SIG-M5 treated with dmso at 0.1 percent for 504 hours (cell line): Measurements from ENCODE around the gene CCDC160.
"Not testable (repeated sequence)": the region's sequence is repeated elsewhere in the genome, so short reads cannot be mapped to it uniquely, and the experiment has no call there.

Experiments used
- DNase-seq: peaks from one replicate; lab custom pipeline; 2025; ENCODE audit not compliant: unreplicated experiment; lab: John Stamatoyannopoulos, UW

The CCDC160 gene

DNA sequence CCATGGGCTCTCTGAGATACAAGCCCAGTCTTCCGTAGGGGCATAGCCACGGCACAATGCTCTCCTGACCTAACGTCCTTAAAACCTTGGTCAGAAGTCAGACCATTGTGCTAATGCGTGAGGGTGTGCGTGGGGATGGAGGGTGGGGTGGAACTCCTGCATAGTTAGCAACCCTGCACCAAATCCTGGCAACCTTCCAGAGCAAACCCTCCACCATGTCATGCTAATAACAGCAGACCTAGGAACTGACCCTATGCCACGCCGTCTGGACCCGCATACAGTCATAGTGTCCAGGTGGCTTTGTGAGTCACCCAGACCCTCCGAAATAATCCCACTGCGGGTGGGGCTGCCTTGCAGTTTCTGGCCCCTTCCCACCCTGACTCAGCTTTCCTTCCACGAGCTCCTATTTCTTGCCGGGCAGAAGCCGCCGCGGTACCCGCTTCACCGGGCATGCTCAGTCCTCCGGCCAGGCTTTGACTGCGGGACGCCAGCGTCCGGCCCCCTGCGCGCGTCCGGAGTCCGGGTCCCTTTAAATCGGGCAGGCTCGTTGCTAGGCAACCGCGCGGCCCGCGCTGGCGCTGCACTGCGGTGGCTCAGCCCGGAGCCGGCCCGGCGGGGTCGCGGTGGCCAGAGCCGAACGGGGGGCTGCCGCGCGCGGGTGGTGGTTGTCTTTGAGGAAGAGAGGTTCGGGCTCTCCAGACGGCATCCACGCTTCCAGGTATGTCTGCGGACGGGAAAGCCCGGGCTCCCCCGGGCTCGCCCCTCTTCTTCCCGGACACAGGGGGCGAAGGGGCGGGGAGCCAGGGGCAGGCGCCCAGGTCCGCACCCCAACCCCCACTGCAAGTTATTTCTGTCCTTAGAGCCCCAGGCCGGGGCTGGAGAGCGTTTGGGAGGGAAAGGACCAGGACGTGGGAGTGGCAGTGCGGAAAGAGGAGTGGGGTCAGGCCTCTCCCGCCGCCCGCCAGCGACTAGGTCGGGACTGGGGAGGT, at the start of gene CCDC160:
Gene CCDC160, plus strand, starts transcription at position 557 of the 989 bp plus-strand sequence. CDS start 7,619 bp downstream, outside the sequence.
- DNase-seq, result no peak

DNA sequence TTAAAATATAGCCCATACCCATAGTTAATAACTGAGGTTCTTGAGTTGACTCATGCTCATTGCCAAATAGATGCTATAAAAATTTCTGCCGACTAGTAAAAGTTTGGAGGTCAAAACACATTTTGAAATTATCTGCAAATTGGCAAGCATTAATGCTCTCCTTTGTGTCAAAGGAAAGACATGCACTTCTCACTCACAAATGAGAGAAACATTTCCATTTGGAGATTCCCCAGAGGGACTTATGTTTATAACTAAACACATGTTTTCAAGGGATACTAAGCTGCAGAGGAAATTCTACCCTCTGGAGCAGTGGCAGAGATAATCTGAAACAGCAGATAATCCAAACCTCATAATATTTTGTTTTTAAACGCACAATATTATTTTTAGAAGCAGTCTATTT, 45.7 kb upstream of the CCDC160 start:
- no peak for DNase-seq

GRCh38 chrX:134194915-134195314, 42.1 kb upstream of the CCDC160 start:
- DNase-seq, result no peak

- DNase-seq, result no peak
Measured at GRCh38 chrX:134202561-134202960, 34.4 kb upstream of the CCDC160 start.

DNA sequence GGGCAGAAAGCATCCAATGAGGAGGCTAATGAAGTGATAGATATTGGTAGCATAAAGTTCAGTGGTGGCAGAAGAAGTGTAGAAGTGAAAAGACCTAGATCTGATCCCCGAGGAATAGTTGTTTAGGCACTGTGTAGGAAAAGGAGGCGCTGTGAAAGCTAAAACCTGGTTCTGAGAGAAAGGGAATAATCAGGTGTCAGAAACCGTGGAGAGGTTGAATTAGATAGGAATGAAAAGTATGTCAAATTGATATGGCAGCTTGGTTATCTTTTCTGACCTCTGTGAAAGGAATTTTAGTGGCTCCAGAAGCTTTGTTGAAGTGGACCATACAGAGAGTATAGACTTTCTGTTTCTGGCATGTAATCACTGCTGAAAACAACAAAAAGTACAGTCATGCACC, 30.8 kb upstream of the CCDC160 start:
- no peak for DNase-seq

- DNase-seq, result no peak
Measured at GRCh38 chrX:134210465-134210864, 26.5 kb upstream of the CCDC160 start.

DNA sequence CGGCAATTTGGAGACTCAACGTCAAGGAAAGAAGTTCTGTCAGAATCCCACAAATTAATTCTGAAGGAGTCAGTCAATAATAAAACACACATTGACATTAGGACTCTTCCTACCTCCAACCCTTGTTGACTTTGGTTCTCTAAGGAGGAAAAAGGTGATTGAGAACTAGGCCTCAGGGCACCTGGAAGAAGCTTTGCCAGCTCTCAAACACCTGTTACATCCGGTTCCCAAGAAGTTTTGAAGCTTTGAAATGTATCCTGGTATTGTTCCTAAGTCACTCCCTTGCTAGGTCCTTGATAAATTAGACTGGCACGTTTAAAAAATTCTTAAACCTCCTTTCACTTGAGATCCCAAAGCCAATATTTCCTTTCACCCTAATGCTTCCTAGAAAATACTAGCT, 1.7 kb upstream of the CCDC160 start:
- no peak for DNase-seq

GRCh38 chrX:134238144-134238543, 1.2 kb downstream of the CCDC160 start:
- not testable (repeated sequence) for DNase-seq

GRCh38 chrX:134239016-134239415, 2.0 kb downstream of the CCDC160 start:
- no peak for DNase-seq

- DNase-seq, result no peak
Measured at GRCh38 chrX:134240209-134240608, 3.2 kb downstream of the CCDC160 start.

DNA sequence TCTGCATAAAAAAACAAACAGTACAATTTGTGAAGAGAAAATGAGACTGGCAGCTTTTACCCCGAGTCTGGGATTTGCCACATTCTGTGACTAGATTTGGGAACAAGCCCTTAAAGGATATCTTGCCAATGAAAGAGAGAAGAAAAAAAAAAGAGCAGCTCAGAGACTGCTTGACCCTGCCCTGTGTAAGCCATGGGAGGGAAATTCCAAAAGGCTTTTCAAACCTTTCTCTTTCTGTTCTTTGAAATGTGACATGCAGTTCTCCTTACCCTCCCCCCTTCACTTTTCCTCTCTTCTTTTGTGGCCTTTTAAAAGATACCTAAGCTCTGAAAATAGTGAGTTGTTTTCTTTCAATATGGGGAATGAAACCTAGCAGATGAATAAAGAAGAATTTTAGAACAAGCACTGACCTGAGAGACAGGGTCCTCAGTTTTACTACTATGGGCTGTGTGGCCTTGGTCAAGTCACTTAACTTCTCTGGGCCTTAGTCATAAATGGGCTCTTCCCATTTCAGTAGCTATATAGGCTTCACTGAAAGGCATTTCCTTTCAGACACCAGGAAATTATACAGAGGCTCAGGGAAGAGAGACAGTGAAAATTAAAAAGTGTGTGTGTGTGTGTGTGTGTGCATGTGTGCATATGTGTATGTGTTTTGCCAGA, 5.1 kb downstream of the CCDC160 start:
- DNase-seq, result no peak

DNA sequence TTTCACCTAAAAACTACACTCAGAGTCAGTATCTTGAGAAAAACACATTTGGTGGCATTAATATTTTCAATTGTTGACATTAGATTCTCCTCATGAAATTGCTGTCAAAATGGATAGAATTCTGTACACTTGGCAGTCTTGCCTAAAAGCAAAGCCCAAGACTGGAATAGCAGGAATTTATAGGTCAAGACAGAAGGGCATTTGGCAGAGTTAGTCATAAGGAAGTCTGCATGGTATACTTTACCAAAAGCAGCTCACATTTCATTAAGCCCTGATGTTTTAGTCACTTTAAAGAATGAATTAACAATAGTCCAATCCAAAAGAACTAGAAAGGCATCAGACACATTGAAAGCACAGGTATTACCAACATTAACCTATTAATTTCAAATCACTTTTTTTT, 7.1 kb downstream of the CCDC160 start:
- DNase-seq, result peak; percentile 36

DNA sequence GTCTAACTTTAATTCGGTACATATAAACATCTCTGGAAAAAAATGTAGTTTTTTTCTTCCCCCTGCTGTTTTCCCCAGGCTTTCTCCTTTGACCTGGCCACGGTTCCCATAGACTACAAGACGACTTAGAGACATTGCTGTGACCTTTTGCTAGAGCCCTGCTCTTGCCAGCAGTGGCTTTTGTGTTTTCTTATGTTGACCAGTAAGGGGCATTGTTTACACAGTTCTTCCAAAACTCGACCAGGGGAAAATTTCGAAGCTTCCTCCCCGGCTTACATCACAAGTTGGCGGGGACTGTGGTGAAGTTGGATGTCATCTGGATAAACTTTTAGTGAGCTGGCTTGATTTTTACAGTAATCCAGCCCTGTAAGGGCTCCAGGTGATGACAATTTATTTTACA, 9.3 kb downstream of the CCDC160 start:
- no peak for DNase-seq

DNA sequence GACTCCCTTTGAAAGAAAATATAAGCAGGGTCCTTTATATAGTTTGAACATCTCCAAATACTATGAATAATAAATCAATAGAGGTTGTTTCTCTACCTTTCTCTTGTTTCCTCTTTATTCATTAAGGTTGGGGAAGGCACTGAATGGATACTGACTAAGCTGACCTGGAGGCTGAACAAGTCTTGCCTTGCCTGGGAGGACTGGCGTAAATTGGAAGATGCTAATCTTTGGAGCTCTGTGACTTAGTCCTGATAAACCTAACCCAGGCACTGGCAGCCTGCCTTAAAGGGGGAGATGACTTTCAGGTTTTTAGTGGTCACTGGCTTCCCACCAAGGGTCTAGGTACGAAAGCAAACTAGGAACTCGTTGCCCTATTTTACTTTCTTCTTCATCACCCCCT, 10.5 kb downstream of the CCDC160 start:
- DNase-seq, result no peak

DNA sequence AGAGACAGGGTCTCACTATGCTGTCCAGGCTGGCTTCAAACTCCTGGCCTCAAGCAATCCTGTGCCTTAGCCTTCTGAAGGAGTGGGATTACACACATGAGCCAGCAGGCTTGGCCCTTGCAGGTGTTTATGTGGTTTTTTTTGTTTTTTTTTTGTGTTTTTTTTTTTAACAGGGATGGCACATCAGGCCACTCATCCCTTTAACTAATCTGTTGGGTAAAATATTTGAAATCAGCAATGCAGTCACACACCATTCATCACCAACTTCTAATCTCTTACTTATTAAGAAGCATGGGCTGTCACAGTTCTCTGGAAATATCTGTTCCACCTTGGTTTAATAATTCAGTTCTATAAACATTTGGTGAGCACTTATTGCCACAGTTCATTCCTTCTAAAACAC, 12.3 kb downstream of the CCDC160 start:
- no peak for DNase-seq

GRCh38 chrX:134251241-134251640, 14.3 kb downstream of the CCDC160 start:
- no peak for DNase-seq

GRCh38 chrX:134254511-134254910, 17.5 kb downstream of the CCDC160 start:
- peak; percentile 26 for DNase-seq

GRCh38 chrX:134255555-134255954, 18.6 kb downstream of the CCDC160 start:
- DNase-seq, result no peak

- DNase-seq, result no peak
Measured at GRCh38 chrX:134256684-134257083, 19.7 kb downstream of the CCDC160 start.

- DNase-seq, result no peak
Measured at GRCh38 chrX:134258202-134258601, 21.2 kb downstream of the CCDC160 start.

GRCh38 chrX:134285934-134286333, 49.0 kb downstream of the CCDC160 start:
- not testable (repeated sequence) for DNase-seq

DNA sequence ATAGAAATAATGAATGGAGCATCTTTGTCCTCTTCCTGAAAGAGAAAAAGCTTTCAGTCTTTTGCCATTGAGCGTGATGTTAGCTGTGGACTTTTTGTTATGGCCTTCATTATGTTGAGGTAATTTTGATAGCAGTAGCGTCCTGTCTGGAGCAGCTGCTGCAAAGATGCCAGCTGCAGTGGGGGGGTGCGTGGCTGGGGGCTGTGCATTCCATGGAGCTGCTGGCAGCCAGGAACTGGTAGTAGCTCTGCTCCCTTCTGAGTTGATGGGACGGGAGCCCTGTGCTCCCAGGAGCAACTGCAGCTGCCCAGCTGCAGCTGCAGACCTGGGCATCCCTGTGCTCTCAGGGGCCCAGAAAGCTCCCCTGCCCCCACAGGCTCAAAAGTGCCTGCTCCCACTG, 50.4 kb downstream of the CCDC160 start:
- DNase-seq, result no peak
